MCF 10A (cell line): ENCODE data around the gene ACTMAP. TPM values are rescaled to one million over a fixed set of nuclear protein-coding genes. Genes with fewer than 3 reads are reported as not detected.

ENCODE experiments used
- BruUV-seq: library from RNA; stranded (reverse); fragments of 400-500 nt; replicated peaks from 2 replicates; lab custom pipeline; 2021; lab: Mats Ljungman, UMichigan
- CTCF ChIA-PET: fragments of 300-600 bp; sonication (Branson Sonifier 250); formaldehyde crosslinking; extraction: SDS; loops from one replicate; lab custom pipeline; 2021; ENCODE audit warnings: antibody characterized with exemption, inconsistent platforms; lab: Yijun Ruan, JAX
- POLR2A ChIA-PET: fragments of 300-600, 350-650 bp; sonication (Branson Sonifier 250); formaldehyde crosslinking; extraction: SDS; loops from one replicate; lab custom pipeline; 2020; ENCODE audit warnings: antibody characterized with exemption, inconsistent platforms; lab: Yijun Ruan, JAX
- DNase-seq: peaks from one replicate; pipeline ENCODE4 v3.0.0-alpha.2; 2018; ENCODE audit not compliant: unreplicated experiment
- H3K27ac Mint-ChIP-seq: one replicate; pipeline ENCODE4 v1.8.0; 2022; ENCODE audit warnings: mild to moderate bottlenecking, low read depth, mixed read lengths; ENCODE audit not compliant: unreplicated experiment
- H3K27me3 Mint-ChIP-seq: one replicate; pipeline ENCODE4 v1.8.0; 2022; ENCODE audit warnings: mixed read lengths; ENCODE audit not compliant: insufficient read depth, unreplicated experiment
- H3K36me3 Mint-ChIP-seq: one replicate; pipeline ENCODE4 v1.8.0; 2022; ENCODE audit warnings: mild to moderate bottlenecking, moderate library complexity, mixed read lengths; ENCODE audit not compliant: insufficient read depth, unreplicated experiment
- H3K4me1 Mint-ChIP-seq: one replicate; pipeline ENCODE4 v1.8.0; 2022; ENCODE audit warnings: mixed read lengths; ENCODE audit not compliant: insufficient read depth, unreplicated experiment
- H3K4me3 Mint-ChIP-seq: one replicate; pipeline ENCODE4 v1.8.0; 2022; ENCODE audit warnings: mild to moderate bottlenecking, moderate library complexity, mixed read lengths; ENCODE audit not compliant: unreplicated experiment
- H3K9me3 Mint-ChIP-seq: one replicate; pipeline ENCODE4 v1.8.0; 2022; ENCODE audit warnings: mixed read lengths; ENCODE audit not compliant: unreplicated experiment
- intact Hi-C: fragments of 100-400 bp; cut with micrococcal nuclease; formaldehyde crosslinking; loops from 2 replicates; pipeline ENCODE4 v1.14.1; 2022
- total RNA-seq: library from RNA; stranded (reverse); gene quantifications from 2 replicates; pipeline ENCODE4 v1.2.3, GENCODE V29; 2022
- TF ChIP-seq, protein P1 (sequence below): fragments of 200-600 bp; IDR thresholded peaks from one replicate; pipeline ENCODE4 v1.8.0; 2022; ENCODE audit warnings: antibody characterized with exemption, mild to moderate bottlenecking; ENCODE audit not compliant: unreplicated experiment

Gene ACTMAP
- total RNA-seq, 1 experiment from 2014 or later = 19.3 TPM

DNA sequence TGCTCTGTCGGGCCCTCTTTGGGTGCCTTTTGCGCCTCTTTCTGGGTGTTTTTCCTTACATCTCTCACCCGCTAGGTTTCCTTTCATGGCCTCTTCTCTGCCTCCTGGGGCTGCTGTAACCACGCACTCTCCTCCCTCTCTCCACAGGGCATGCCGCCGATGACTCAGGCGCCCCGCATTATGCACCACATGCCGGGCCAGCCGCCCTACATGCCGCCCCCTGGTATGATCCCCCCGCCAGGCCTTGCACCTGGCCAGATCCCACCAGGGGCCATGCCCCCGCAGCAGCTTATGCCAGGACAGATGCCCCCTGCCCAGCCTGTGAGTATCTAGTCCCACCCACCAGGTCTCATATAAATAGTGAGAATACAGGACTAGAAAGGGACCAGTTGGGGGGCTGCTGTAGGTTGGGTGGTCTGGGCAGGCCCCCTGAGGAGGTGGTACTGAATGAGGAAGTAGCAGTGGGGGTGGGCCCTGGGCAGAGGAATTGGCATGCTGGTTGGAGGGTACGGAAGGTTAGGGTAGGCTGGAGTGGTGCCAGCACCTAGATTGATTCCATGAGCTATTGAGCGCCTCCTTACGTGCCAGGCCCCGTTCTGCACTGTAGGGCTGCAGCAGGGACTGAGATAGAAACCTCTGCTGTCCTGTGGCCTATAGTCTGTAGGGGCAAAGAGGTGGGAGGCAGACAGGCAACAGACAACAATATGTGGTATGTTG, 12.6 kb upstream of the ACTMAP start:
- TF ChIP-seq, protein P1, sequence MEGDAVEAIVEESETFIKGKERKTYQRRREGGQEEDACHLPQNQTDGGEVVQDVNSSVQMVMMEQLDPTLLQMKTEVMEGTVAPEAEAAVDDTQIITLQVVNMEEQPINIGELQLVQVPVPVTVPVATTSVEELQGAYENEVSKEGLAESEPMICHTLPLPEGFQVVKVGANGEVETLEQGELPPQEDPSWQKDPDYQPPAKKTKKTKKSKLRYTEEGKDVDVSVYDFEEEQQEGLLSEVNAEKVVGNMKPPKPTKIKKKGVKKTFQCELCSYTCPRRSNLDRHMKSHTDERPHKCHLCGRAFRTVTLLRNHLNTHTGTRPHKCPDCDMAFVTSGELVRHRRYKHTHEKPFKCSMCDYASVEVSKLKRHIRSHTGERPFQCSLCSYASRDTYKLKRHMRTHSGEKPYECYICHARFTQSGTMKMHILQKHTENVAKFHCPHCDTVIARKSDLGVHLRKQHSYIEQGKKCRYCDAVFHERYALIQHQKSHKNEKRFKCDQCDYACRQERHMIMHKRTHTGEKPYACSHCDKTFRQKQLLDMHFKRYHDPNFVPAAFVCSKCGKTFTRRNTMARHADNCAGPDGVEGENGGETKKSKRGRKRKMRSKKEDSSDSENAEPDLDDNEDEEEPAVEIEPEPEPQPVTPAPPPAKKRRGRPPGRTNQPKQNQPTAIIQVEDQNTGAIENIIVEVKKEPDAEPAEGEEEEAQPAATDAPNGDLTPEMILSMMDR = no peak
- intact Hi-C loops = no loop called here

DNA sequence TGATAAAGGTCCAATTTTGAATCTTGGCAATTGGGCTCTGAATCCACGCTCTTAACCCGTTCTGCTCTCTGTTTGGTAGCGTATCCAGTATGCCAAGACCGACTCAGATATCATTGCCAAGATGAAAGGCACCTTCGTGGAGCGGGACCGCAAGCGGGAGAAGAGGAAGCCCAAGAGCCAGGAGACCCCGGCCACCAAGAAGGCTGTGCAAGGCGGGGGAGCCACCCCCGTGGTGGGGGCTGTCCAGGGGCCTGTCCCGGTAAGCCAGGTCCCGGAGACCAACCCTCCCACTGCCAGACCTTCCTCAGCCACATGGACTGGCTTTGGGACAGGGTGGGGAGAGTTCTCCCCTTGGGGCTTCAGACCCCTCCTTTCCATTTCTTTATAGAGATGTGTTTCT, 9.1 kb upstream of the ACTMAP start:
- Mint-ChIP-seq H3K27me3 (no peaks in the 10 kb centered on the region), H3K36me3 (peaks cover 100% of the 10 kb centered on the region), H3K9me3 (no peaks in the 10 kb centered on the region), H3K4me3 (no peak overlapping the region), H3K27ac (no peak overlapping the region), H3K4me1 (peaks cover 20% of the 10 kb centered on the region)
- BruUV-seq = no TSS peak
- DNase-seq = no peak
- ChIA-PET POLR2A (interaction anchor here (1.9 kb wide), 1 partner anchor 19 kb away, joined by 9 read pairs; the partner anchor contains the start of gene RAB4B), CTCF (interaction anchor here (1.6 kb wide), 1 partner anchor 61 kb away, joined by 5 read pairs; no protein-coding TSS in a partner anchor)
- intact Hi-C loops = no loop called here
- TF ChIP-seq, protein P1 = no peak

More for the DNA sequence above, 12.6 kb upstream of the ACTMAP start:
- POLR2A ChIA-PET = no interaction called here
- H3K4me3 Mint-ChIP-seq = no peak overlapping the region
- H3K36me3 Mint-ChIP-seq = peaks cover 100% of the 10 kb centered on the region
- H3K27me3 Mint-ChIP-seq = no peaks in the 10 kb centered on the region
- no peak overlapping the region for H3K27ac Mint-ChIP-seq
- no peak for DNase-seq
- CTCF ChIA-PET = no interaction called here
- BruUV-seq = no TSS peak
- no peaks in the 10 kb centered on the region for H3K4me1 Mint-ChIP-seq
- H3K9me3 Mint-ChIP-seq = no peaks in the 10 kb centered on the region

DNA sequence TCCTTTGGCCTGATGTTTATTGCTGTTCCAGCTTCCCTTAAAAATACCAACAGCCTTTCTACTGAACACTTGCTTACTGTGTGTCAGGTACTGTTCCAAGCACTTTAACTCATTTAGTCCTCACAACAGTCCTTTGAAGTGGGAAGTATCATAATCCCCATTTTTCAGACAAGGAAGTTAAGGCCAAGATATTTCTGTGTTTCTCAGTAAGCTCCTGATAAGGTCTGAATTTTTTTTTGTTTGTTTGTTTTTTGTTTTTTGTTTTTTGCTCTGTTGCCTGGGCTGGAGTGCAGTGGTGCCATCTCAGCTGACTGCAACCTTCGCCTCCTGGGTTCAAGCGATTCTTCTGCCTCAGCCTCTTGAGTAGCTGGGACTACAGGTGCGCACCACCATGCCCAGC, 8.2 kb upstream of the ACTMAP start:
- Mint-ChIP-seq H3K9me3 (no peaks in the 10 kb centered on the region), H3K4me1 (peaks cover 22% of the 10 kb centered on the region), H3K36me3 (peaks cover 99% of the 10 kb centered on the region), H3K27me3 (no peaks in the 10 kb centered on the region), H3K4me3 (no peak overlapping the region), H3K27ac (no peak overlapping the region)
- ChIA-PET POLR2A (no interaction called here), CTCF (interaction anchor here (0.6 to 1.6 kb wide), 4 partner anchors 31 to 1321 kb away, joined by 3 to 5 read pairs (median 4); no protein-coding TSS in a partner anchor)
- intact Hi-C loops = no loop called here
- BruUV-seq = no TSS peak
- TF ChIP-seq, protein P1 = no peak
- DNase-seq = no peak

DNA sequence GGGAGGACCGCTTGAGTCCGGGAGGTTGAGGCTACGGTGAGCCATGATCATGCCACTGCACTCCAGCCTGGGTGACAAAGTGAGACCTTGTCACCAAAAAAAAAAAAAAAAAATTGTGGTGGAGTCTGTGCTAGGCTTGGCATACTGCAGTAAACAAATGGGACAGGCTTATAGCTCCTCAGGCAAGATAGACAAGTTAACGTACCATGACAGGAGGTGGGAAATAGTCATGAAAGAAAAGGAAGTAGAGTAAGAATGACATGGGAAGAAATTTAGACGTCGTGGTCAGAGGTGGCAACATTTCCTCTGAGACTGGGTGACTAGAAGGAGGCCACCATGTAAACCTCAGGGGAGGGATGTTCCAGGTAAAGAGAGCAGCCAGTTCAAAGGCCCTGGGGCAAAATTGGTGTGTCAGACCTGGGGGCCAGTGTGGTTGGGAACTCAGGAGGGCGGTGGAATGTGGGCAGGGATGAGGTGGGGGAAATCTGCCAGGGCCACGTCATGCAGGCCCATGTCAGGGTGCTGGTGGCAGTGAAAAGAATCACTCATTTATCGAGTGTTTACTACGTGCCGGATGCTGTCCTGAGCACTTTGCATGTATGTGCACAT, 6.3 kb upstream of the ACTMAP start:
- H3K4me3 Mint-ChIP-seq = peak overlapping the region; percentile 11
- no peak for DNase-seq
- peaks cover 27% of the 10 kb centered on the region for H3K4me1 Mint-ChIP-seq
- H3K9me3 Mint-ChIP-seq = no peaks in the 10 kb centered on the region
- CTCF ChIA-PET = interaction anchor here (0.6 to 2.3 kb wide), 2 partner anchors 78 to 95 kb away, joined by 3 to 5 read pairs; no protein-coding TSS in a partner anchor
- TF ChIP-seq, protein P1 = no peak
- peaks cover 97% of the 10 kb centered on the region for H3K36me3 Mint-ChIP-seq
- intact Hi-C loops = no loop called here
- H3K27ac Mint-ChIP-seq = no peak overlapping the region
- POLR2A ChIA-PET = interaction anchor here (0.5 to 0.6 kb wide), 2 partner anchors 22 to 37 kb away, joined by 3 read pairs; no protein-coding TSS in a partner anchor
- BruUV-seq = no TSS peak
- no peaks in the 10 kb centered on the region for H3K27me3 Mint-ChIP-seq
